ENCODE measurements around the gene P2RX2. TPM values are rescaled to one million over a fixed set of nuclear protein-coding genes. Genes with fewer than 3 reads are reported as not detected.
A peak's percentile ranks its signal among the peaks of the same experiment; 100 is the strongest.

Gene P2RX2
- total RNA-seq, 2 experiments from 2014 or later, result not detected

- H3K9me2 ChIP-seq (ENCODE audit: insufficient read depth, low read length), result no peaks in the 10 kb centered on the region
- H3K4me2 ChIP-seq (ENCODE audit: low read length), result peak overlapping the region; percentile 22
- ChIA-PET CTCF (ENCODE audit: unreplicated experiment) (no interaction called here), POLR2A (no interaction called here)
- H2AFZ ChIP-seq (ENCODE audit: low read length), result no peak overlapping the region
- peak; percentile 89 for DNase-seq (ENCODE audit: low spot score)
- no peaks in the 10 kb centered on the region for H3K9me3 ChIP-seq (ENCODE audit: low read length)
- H3K27ac ChIP-seq (ENCODE audit: low read depth, low read length, poor library complexity, severe bottlenecking), result no peak overlapping the region
- TF ChIP-seq EZH2phosphoT487 (IDR thresholded peaks at IDR 0.05; ENCODE audit: borderline replicate concordance, low read depth, low read length), result no peak
- TF ChIP-seq, protein P1, sequence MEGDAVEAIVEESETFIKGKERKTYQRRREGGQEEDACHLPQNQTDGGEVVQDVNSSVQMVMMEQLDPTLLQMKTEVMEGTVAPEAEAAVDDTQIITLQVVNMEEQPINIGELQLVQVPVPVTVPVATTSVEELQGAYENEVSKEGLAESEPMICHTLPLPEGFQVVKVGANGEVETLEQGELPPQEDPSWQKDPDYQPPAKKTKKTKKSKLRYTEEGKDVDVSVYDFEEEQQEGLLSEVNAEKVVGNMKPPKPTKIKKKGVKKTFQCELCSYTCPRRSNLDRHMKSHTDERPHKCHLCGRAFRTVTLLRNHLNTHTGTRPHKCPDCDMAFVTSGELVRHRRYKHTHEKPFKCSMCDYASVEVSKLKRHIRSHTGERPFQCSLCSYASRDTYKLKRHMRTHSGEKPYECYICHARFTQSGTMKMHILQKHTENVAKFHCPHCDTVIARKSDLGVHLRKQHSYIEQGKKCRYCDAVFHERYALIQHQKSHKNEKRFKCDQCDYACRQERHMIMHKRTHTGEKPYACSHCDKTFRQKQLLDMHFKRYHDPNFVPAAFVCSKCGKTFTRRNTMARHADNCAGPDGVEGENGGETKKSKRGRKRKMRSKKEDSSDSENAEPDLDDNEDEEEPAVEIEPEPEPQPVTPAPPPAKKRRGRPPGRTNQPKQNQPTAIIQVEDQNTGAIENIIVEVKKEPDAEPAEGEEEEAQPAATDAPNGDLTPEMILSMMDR (conservative IDR thresholded peaks at IDR 0.05; ENCODE audit: low read length), result no peak
- H4K20me1 ChIP-seq (ENCODE audit: insufficient read depth, low read length), result no peaks in the 10 kb centered on the region
- H3K4me1 ChIP-seq (ENCODE audit: insufficient read depth, low read length, poor library complexity, severe bottlenecking), result peaks cover 3% of the 10 kb centered on the region
- no TSS peak for BruUV-seq (replicated peaks)
- no peaks in the 10 kb centered on the region for H3K36me3 ChIP-seq (ENCODE audit: insufficient read depth, low read length)
- no peaks in the 10 kb centered on the region for H3K79me2 ChIP-seq (ENCODE audit: insufficient read depth, low read depth, low read length)
- H3K4me3 ChIP-seq (ENCODE audit: low read depth, low read length, poor library complexity, severe bottlenecking), result no peak overlapping the region
- intact Hi-C loops (cut with micrococcal nuclease; ENCODE audit: unreplicated experiment), result loop anchor here (2.0 kb wide), 1 partner anchor 33 kb away; no protein-coding TSS in a partner anchor
These were observed 24.6 kb upstream of the P2RX2 start for GRCh38 chr12:132593938-132594358.

DNA sequence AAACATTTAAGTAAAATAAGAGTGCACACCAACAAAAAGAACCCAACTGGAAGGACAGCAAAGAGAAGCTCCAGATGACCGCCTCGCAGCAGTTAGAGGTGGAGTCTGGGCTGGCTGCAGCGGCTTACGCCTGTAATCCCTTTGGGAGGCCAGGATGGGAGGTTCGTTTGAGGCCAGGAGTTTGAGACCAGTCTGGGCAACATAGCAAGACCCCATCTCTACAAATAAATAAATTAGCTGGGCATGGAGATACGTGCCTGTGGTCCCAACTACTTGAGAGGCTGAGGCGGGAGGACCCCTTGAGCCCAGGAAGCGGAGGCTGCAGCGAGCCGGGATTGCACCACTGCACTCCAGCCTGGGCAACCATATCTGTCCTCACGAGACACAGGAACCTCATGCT, 23.4 kb upstream of the P2RX2 start:
- TF ChIP-seq, protein P1 (conservative IDR thresholded peaks at IDR 0.05; ENCODE audit: low read length), result no peak
- no peak for TF ChIP-seq EZH2phosphoT487 (IDR thresholded peaks at IDR 0.05; ENCODE audit: borderline replicate concordance, low read depth, low read length)
- BruUV-seq (replicated peaks), result no TSS peak
- Histone ChIP-seq H3K36me3 (ENCODE audit: insufficient read depth, low read length) (no peaks in the 10 kb centered on the region), H3K27ac (ENCODE audit: low read depth, low read length, poor library complexity, severe bottlenecking) (no peak overlapping the region), H3K9me2 (ENCODE audit: insufficient read depth, low read length) (no peaks in the 10 kb centered on the region), H3K9me3 (ENCODE audit: low read length) (no peaks in the 10 kb centered on the region), H4K20me1 (ENCODE audit: insufficient read depth, low read length) (no peaks in the 10 kb centered on the region), H3K4me3 (ENCODE audit: low read depth, low read length, poor library complexity, severe bottlenecking) (no peak overlapping the region), H3K4me2 (ENCODE audit: low read length) (no peak overlapping the region), H3K4me1 (ENCODE audit: insufficient read depth, low read length, poor library complexity, severe bottlenecking) (peaks cover 3% of the 10 kb centered on the region), H3K79me2 (ENCODE audit: insufficient read depth, low read depth, low read length) (no peaks in the 10 kb centered on the region), H2AFZ (ENCODE audit: low read length) (no peak overlapping the region)
- ChIA-PET POLR2A (interaction anchor here (0.6 to 0.9 kb wide), 3 partner anchors 15 to 514 kb away, joined by 3 to 6 read pairs (median 3); no protein-coding TSS in a partner anchor), CTCF (ENCODE audit: unreplicated experiment) (no interaction called here)
- DNase-seq (ENCODE audit: low spot score), result no peak
- intact Hi-C loops (cut with micrococcal nuclease; ENCODE audit: unreplicated experiment), result loop anchor here (2.0 kb wide), 1 partner anchor 34 kb away; no protein-coding TSS in a partner anchor

DNA sequence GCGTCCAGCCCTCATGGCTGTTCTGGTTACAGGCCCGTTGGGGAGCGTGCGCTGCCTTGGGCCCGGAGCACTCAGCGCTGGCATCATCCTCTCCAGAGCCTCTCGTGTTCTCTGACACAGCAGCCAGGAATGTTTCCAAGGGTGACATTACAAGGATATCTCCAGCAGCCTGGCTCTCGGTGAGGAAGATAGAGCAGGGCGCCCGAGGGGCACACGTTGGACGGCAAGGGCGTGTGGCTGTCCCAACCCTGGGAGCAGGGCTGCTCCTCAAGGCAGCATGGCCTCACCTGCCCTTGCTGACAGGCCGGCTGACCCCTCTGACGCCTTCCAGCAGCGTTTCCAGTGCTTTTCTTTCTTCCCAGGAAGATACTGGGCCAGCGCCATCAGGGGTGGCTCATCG, 22.6 kb upstream of the P2RX2 start:
- no peaks in the 10 kb centered on the region for H3K9me2 ChIP-seq (ENCODE audit: insufficient read depth, low read length)
- no peaks in the 10 kb centered on the region for H3K9me3 ChIP-seq (ENCODE audit: low read length)
- ChIA-PET CTCF (ENCODE audit: unreplicated experiment) (no interaction called here), POLR2A (no interaction called here)
- H3K4me2 ChIP-seq (ENCODE audit: low read length), result no peak overlapping the region
- no peak for TF ChIP-seq EZH2phosphoT487 (IDR thresholded peaks at IDR 0.05; ENCODE audit: borderline replicate concordance, low read depth, low read length)
- TF ChIP-seq, protein P1 (conservative IDR thresholded peaks at IDR 0.05; ENCODE audit: low read length), result no peak
- no peak overlapping the region for H2AFZ ChIP-seq (ENCODE audit: low read length)
- H3K4me1 ChIP-seq (ENCODE audit: insufficient read depth, low read length, poor library complexity, severe bottlenecking), result peaks cover 3% of the 10 kb centered on the region
- no peak overlapping the region for H3K27ac ChIP-seq (ENCODE audit: low read depth, low read length, poor library complexity, severe bottlenecking)
- H3K36me3 ChIP-seq (ENCODE audit: insufficient read depth, low read length), result no peaks in the 10 kb centered on the region
- no peak overlapping the region for H3K4me3 ChIP-seq (ENCODE audit: low read depth, low read length, poor library complexity, severe bottlenecking)
- intact Hi-C loops (cut with micrococcal nuclease; ENCODE audit: unreplicated experiment), result no loop called here
- DNase-seq (ENCODE audit: low spot score), result no peak
- H3K79me2 ChIP-seq (ENCODE audit: insufficient read depth, low read depth, low read length), result no peaks in the 10 kb centered on the region
- H4K20me1 ChIP-seq (ENCODE audit: insufficient read depth, low read length), result no peaks in the 10 kb centered on the region
- no TSS peak for BruUV-seq (replicated peaks)

Measured in OCI-LY7 (cell line).